ENCODE data around the gene SPAG4.
A peak's percentile ranks its signal among the peaks of the same experiment; 100 is the strongest.

The SPAG4 gene

DNA sequence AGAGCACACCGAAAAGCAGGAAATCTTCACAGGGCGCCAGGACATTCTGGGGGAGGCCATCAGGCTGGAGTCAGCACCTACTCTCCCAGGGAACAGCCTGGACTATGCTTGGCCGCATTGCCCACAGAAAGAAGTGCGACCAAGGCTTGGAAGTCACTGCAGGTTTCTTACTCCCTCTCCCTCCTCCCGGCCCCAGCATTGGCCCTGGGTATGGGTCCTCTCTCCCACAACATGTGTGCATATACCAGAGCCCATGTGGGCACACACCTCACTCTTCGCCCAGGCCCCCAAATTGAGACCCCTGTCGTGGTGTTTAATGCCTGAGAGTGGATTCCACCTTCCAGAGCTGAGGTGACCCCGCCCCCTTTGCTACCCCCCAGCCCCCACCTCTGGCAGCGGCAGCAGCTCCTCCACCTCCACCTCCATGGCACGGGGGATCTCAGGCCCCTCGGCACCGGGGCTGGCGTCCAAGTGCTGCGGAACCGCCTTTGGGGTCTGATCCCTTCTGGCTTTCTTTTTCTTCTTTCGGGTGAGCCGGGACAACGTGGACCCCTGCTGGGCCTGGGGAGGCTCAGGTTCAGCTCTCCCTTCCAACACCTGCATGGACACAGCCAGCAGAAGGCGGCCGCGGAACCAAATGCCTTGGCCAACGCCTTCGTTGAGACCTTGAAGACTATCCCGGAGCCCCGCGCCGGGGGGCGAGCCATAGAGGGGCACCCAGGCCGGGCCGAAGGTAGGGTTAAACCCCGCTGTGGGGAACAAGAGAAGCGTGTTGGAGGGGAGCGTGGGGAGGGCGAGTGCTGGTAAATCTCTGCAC lies 15.2 kb upstream of the SPAG4 start:
- DNase-seq = no peak

DNA sequence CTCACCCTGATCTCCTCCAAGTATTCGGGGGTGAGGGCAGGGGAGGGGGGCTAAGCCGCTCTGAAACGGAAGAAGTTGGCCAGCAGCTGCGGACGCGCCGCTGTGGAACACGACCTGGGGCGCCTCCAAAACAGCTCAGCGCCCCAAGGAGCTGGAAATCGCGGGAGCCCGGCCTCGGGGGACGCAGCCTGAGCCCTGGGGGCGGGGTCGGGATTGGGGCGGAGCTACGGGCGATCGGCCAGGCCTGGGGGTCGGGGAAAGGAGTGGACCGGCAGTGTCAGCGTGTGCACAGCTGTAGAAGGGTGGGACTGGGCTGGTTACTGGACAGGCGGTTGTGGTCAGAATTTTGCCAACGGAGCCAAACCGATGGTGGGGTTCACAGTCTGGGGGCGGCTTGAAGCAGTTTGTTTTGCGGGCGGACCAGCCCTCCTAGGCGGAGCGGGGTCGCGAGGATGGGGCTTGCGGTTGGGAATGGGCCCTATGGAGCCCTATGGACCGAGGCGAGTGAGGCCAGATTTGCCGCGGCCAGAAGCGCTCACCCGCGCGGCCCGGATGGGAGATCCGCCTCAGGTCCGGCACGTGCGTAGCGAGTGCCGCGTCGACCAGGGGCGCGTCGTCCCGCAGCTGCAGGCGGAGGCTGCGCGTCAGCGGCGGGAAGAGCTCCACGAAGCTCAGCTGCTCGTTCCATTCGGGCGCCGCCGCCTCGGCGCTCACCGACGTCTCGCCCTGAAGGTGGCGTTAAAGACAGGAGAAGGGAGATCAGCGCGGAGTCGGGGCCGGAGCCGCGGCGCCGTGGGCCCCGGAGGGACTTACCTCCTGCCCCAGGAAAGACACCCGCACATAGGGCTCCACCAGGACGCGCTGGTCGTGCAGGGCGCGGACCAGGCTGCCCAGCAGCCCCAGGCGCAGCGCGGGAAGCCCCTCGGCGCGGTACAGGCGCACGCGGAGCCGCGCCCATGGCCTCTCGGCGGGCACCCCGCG lies 14.3 kb upstream of the SPAG4 start:
- peak; percentile 84 for DNase-seq

DNA sequence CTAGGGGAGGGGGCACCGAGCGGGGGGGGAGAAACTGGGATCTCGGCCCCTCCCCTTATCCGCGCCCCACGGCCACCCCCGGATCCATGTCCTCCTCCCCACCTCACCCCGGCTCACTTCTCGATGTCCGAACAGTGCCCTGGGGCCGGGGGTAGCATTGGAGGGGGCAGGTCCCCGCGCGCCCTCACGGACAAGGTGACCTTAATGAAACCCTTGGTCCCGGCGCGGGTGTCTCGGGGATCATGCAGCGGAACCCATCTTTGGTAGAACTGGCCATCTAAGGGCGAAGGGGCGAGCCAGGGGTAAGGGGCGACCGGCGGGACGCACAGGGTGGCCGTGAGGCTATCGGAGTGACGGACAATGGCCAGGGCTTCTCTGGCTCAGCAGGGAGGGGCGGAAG lies 13.6 kb upstream of the SPAG4 start:
- no peak for DNase-seq

DNA sequence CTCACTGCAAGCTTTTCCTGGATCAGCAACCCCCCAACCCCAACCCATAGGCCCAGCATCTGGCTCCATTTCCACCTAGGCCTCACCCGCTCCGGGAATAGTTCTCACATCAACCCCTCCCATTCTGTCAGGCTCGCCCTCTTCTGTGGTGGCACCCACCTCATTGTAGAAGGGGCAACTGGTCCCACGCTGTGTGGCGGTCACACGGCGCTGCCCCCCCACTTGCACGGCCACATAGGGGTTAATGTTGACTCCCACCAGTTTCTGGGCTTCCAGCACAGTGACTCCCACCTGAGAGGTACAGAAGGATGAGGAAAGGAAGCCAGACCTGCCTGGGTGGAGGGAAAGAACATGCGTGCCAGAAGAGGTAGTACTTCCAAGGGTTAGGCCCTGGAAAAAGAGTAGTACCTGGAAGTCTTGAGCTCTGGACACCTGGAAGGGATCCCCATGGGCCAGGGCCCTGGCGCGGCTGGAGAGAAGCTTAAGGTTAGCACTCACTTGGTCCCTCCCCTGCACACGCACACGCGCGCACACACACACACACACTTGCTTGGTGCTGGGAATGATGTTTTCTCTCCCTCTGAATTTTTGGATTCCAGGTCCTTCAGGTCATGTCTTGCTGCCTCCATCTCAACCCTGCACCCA lies 12.7 kb upstream of the SPAG4 start:
- DNase-seq = no peak

DNA sequence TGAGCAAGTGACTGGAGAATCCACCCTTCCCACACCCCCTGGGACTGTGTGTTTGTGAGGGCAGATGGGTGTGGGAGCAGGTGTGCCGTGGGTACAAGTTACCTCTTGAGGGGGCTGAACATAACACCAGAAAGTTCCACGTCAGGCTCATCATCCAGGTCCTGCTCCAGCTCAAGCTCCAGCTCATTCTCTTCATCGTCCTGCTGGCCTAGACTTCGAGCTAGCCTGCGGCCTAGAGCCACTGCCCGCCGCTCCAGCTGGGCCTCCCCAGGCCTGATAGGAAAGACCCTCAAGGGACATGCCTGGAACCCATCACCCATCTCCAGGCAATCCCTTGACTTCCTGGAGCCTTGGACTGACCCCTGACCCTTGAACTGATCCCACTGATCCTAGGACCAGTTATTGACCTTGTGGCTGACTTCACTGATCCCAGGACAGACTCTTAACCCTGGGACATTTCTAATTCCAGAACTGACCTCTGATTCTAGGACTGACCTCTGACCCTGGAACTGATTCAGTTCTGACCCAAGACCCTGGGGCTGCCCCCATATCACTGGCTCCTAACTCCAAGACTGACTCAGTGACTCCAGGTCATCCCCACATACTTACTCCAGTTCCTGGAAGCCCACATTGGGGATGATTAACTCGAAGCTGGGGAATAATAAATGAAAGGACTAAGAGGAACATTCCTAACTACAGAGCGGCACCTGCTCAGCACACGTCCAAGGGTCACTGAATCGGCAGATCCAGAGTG lies 11.8 kb upstream of the SPAG4 start:
- DNase-seq = no peak

DNA sequence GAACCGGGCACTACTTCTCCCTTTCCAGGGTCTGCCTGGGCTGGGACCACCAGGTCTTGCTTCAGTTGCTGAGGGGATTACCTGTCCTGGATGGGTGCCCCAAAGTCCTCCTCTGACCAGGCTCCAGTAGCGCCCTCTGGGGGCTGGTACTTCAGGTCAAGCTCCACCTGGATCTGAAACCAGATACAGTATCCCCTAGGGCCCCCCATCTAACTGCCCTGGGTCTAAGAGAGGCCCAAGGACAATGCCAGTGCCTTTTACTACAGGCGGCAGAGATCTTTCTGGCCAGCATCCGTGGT lies 11.2 kb upstream of the SPAG4 start:
- DNase-seq = peak; percentile 25

DNA sequence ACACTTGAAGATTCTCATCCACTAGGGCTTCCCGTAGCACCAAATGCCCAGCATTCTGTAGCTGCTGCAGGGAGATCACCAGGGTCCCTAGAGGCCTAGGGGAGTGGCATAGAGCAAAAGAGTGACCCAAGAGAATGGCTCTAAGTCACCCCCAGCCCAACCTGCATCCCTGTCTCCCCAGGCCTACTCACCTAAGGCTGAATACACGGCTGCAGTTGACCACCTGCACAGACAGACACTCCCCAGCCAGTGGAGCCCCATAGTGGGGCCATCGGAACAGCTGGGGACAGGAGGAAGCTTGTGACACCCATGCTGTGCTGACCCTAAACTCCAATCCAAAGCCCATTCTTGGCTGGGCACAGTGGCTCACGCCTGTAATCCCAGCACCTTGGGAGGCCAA lies 9.5 kb upstream of the SPAG4 start:
- DNase-seq = no peak

GRCh38 chr20:35607003-35607735 lies 8.5 kb upstream of the SPAG4 start:
- no peak for DNase-seq

- no peak for DNase-seq
Measured at GRCh38 chr20:35610833-35611427, 4.7 kb upstream of the SPAG4 start.

- DNase-seq = no peak
Measured at GRCh38 chr20:35611482-35611881, 4.1 kb upstream of the SPAG4 start.

DNA sequence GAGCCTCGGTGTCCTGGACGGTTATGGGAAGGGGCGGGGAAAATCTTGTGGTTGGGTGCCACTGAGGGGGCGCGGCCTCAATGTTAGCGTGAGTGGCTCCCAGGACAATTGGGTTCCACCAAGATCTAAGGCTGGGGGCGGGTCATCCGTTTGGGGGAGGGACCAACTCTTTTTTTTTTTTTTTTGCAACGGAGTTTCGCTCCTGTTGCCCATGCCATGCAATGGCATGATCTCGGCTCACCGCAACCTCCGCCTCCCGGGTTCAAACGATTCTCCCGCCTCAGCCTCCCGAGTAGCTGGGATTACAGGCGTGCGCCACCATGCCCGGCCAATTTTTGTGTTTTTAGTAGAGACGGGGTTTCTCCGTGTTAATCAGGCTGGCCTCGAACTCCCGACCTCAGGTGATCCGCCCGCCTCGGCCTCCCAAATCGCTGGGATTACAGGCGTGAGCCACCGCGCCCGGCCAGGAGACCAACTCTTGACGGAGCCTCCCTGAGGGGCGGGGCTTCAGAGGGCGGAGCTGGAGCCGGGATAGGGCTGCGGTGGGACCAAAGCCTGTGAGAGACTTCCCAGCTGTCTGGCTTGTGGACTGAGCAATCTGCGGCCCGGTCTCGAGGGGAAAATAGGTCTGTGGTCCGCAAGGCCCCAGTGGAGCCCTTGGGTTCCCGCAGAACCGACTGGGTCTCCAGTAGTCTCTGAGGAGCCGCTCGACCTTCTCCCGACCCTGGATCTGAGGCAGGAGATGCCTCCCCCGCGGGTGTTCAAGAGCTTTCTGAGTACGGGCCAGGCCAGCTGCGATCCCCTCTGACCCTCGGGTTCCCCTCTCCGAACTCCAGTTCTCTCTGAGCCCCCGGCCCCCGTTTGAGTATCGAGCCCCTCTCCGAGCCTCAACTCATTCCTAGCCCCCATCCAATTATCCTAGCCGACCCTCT lies 1.1 kb downstream of the SPAG4 start:
- DNase-seq = peak; percentile 57

- peak; percentile 33 for DNase-seq
Measured at GRCh38 chr20:35617397-35618262, 2.0 kb downstream of the SPAG4 start.

DNA sequence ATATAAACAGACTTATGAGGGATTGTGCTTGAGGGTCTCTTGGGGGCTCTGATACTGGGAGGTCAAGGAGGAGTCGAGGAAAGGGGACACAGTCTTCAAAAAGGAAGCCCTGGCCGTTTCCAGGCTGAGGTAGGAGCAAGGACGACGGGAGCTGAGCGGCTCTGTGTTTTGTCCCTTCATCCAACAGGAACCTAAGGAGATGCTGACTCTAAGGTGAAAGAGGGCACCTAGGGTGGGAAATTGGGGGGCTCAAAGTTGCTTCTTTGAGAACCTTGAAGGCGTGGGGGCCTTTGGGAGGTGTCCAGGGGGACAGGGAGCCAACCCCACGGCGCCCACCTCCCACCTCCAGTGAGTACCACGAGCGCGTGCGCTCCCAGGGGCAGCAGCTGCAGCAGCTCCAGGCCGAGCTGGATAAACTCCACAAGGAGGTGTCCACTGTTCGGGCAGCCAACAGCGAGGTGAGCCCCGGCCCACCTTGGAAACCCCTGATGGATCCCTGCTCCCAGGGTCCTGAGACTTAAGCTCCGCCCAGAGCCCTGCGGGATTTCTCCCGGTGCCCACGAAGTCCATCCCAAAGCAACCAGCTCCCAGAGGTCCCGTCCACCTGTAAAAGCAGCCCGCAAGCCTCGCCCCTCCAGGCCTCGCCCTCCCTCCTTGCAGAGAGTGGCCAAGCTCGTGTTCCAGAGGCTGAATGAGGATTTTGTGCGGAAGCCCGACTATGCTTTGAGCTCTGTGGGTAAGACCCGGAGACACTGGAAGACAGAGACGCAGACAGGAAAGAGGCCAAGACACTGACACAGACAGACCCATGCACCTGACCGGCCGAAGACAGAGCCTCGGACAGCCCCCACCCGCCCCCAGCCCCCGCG lies 2.9 kb downstream of the SPAG4 start:
- peak; percentile 24 for DNase-seq

DNA sequence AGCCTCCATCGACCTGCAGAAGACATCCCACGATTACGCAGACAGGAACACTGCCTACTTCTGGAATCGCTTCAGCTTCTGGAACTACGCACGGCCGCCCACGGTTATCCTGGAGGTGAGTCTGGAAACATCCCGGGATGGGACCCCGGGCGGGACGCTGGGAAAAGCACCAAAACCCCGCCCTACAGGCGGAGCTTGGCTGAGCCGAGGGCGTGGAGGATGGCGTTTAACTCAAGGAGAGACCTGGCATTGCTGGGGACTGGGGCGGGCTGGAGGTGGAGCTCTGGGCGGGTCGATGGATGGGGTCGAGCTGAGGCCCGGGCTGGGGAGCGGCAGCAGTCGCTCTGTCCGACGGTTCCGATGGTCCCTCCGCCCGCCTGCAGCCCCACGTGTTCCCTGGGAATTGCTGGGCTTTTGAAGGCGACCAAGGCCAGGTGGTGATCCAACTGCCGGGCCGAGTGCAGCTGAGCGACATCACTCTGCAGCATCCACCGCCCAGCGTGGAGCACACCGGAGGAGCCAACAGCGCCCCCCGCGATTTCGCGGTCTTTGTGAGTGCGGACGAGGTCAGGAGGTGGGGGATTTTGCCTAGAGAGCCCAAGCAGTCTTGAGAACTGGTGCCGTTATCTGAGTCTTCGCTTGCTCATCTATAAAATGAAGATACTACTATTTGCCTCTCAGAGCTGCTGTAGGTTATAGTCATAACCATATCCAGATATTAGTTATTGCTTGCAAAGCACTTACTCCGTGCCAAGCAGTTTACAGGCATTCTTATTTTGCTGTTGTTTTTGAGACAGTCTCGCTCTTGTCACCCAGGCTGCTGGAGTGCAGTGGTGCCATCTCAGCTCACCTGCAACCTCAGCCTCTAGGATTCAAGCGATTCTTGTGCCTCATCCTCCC lies 3.8 kb downstream of the SPAG4 start:
- DNase-seq = peak; percentile 81

DNA sequence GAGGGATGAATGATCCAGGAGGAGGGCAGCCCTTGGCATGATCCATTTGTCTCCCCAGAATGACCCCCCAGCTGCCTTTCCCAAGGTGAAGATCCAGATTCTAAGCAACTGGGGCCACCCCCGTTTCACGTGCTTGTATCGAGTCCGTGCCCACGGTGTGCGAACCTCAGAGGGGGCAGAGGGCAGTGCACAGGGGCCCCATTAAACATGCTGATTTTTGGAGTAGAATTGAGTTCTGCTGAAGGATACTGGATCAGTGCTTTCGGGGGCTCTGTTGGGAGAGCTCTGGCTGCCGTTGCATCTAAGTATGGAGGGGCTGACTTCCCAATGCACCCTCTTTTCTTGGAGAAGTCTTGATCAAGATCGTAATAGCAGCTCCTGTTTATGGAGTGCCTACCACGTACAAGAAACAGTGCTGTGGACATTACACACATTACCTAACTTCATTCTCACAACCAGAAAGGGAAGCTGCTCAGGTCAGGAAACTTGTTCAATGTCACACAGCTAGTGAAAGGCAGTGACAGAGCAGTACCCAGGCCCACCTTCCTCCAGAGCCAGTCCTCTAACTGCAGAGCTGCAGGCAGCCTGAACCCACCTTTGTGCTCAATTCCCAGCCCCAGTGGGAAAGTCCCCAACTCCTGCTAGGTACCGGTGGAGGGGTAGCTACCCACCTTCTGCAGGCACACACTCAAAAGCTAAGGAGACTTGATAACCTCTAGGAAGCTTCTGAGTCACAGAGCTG lies 5.4 kb downstream of the SPAG4 start:
- no peak for DNase-seq

GRCh38 chr20:35621560-35621946 lies 5.9 kb downstream of the SPAG4 start:
- no peak for DNase-seq
